Smooth muscle cell (in vitro differentiated cells): ENCODE data around the gene ZNHIT2. TPM values are rescaled to one million over a fixed set of nuclear protein-coding genes. Genes with fewer than 3 reads are reported as not detected.

Source experiments
- DNase-seq: peaks from one replicate; lab custom pipeline; 2025; ENCODE audit not compliant: unreplicated experiment; lab: John Stamatoyannopoulos, UW
- H2AFZ ChIP-seq: fragments of 200-600 bp; sonication (generic); 2 replicates; pipeline ENCODE4 v1.6.0; 2016; ENCODE audit warnings: antibody characterized with exemption, low read depth, mild to moderate bottlenecking
- H3F3A ChIP-seq: fragments of 200-600 bp; sonication (generic); 2 replicates; pipeline ENCODE4 v1.6.0; 2017; ENCODE audit warnings: antibody characterized with exemption, low read depth
- H3K27ac ChIP-seq: fragments of 200-600 bp; sonication (generic); 2 replicates; pipeline ENCODE4 v1.5.1; 2016; ENCODE audit warnings: low read depth, mild to moderate bottlenecking
- H3K27me3 ChIP-seq: fragments of 200-600 bp; sonication (generic); 2 replicates; pipeline ENCODE4 v1.6.1; 2016; ENCODE audit warnings: low read depth, mild to moderate bottlenecking
- H3K36me3 ChIP-seq: fragments of 200-600 bp; sonication (generic); 2 replicates; pipeline ENCODE4 v1.5.1; 2016; ENCODE audit warnings: low read depth
- H3K4me1 ChIP-seq: fragments of 200-600 bp; sonication (generic); 2 replicates; pipeline ENCODE4 v1.5.1; 2016; ENCODE audit warnings: low read depth
- H3K4me2 ChIP-seq: fragments of 200-600 bp; sonication (generic); 2 replicates; pipeline ENCODE4 v1.6.0; 2016; ENCODE audit warnings: mild to moderate bottlenecking
- H3K4me3 ChIP-seq: fragments of 200-600 bp; sonication (generic); 2 replicates; pipeline ENCODE4 v1.5.1; 2016; ENCODE audit warnings: mild to moderate bottlenecking
- H3K79me2 ChIP-seq: fragments of 200-600 bp; sonication (generic); 2 replicates; pipeline ENCODE4 v1.6.0; 2016; ENCODE audit warnings: low read depth, mild to moderate bottlenecking
- H3K9ac ChIP-seq: fragments of 200-600 bp; sonication (generic); 2 replicates; pipeline ENCODE4 v1.6.0; 2016; ENCODE audit warnings: low read depth
- H3K9me3 ChIP-seq: fragments of 200-600 bp; sonication (generic); replicated peaks from 2 replicates; pipeline ENCODE4 v1.5.1; 2016; ENCODE audit warnings: low read depth
- H4K20me1 ChIP-seq: fragments of 200-600 bp; sonication (generic); 2 replicates; pipeline ENCODE4 v1.6.0; 2016; ENCODE audit warnings: low read depth
- WGBS: methylation state at CpG from one replicate; pipeline ENCODE4 v1.1.7; 2016; ENCODE audit warnings: low lambda C conversion rate; 5-methylcytosine and 5-hydroxymethylcytosine counted together
- polyA plus RNA-seq: library from polyadenylated mRNA; unstranded; fragments of >200 nt; fragmentation: Nextera tagmentation; extraction: Ambion mirVana; gene quantifications from 2 replicates; pipeline ENCODE4 v1.2.1, GENCODE V29; 2016
- total RNA-seq: library from RNA; depleted of rRNA; stranded (reverse); fragments of >200 nt; gene quantifications from 2 replicates; pipeline ENCODE4 v1.2.3, GENCODE V29; 2014
- TF ChIP-seq, protein P1 (sequence below): fragments of 200-600 bp; sonication (generic); IDR thresholded peaks from 2 replicates; pipeline ENCODE4 v1.5.1; 2017; ENCODE audit warnings: borderline replicate concordance, mild to moderate bottlenecking, antibody characterized with exemption; ENCODE audit not compliant: insufficient read depth, poor library complexity, severe bottlenecking

ZNHIT2 gene
- total and polyA plus RNA-seq, 2 experiments from 2014 or later = 9.1 to 14.5 TPM

DNA sequence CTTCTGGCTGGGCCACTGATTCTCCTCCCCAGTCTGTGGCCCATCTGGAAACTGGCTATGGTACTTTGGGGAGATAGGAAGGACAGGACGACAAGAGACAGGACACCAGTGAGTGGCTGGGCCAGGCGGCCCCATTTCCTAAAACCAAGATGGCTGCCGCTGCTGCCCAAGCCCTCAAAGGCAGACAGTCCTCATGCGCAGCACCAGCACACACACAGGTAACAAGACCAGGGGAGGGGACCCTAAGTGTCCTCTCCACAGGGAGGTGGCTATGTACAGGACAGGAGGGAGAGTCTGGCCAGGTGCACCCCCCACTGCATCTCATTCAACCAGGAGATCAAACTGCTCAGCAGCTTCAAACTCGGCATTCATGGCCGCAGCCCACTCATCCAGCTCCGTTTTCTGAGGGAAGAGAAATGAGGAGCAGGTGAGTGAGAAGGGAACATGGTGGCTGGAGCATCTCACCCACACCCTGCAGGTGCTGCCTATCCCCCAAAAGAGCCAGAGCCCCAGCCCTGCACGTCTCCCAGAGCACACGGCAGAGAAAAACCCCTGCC is 38.6 kb downstream of the ZNHIT2 start:
- peaks cover 19% of the 10 kb centered on the region for H3K79me2 ChIP-seq

DNA sequence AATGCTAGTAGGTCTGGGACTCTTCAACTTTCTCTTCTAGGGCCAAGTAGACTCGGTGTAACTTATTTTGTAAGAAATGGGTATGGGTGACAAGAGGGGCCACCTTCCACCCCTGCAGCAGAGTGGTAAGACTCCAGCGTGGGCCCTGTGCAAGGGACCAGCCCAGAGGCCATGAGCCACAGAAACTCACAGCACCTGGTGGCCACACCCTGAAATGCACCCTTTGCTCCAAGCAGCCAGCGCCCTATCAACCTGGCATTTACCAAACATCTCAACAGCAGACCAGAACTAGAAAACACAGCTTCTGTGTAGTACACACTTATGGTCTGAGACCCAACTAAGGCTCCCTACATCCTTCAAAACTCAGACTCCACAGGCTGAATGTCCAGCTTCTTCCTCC is 39.4 kb downstream of the ZNHIT2 start:
- Histone ChIP-seq H3K4me3 (no peak overlapping the region), H4K20me1 (no peaks in the 10 kb centered on the region), H2AFZ (no peak overlapping the region), H3F3A (no peaks in the 10 kb centered on the region), H3K9me3 (no peaks in the 10 kb centered on the region), H3K4me2 (no peak overlapping the region), H3K27ac (no peak overlapping the region), H3K36me3 (no peaks in the 10 kb centered on the region), H3K79me2 (peaks cover 15% of the 10 kb centered on the region), H3K27me3 (no peaks in the 10 kb centered on the region), H3K4me1 (peaks cover 7% of the 10 kb centered on the region), H3K9ac (no peak overlapping the region)
- 60% methylated on average over 3 of the region's 3 CpGs for WGBS
- no peak for DNase-seq
- TF ChIP-seq, protein P1, sequence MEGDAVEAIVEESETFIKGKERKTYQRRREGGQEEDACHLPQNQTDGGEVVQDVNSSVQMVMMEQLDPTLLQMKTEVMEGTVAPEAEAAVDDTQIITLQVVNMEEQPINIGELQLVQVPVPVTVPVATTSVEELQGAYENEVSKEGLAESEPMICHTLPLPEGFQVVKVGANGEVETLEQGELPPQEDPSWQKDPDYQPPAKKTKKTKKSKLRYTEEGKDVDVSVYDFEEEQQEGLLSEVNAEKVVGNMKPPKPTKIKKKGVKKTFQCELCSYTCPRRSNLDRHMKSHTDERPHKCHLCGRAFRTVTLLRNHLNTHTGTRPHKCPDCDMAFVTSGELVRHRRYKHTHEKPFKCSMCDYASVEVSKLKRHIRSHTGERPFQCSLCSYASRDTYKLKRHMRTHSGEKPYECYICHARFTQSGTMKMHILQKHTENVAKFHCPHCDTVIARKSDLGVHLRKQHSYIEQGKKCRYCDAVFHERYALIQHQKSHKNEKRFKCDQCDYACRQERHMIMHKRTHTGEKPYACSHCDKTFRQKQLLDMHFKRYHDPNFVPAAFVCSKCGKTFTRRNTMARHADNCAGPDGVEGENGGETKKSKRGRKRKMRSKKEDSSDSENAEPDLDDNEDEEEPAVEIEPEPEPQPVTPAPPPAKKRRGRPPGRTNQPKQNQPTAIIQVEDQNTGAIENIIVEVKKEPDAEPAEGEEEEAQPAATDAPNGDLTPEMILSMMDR = peak; percentile 42

More for the DNA sequence above, 38.6 kb downstream of the ZNHIT2 start:
- no peaks in the 10 kb centered on the region for H3K36me3 ChIP-seq
- no peaks in the 10 kb centered on the region for H3F3A ChIP-seq
- peaks cover 8% of the 10 kb centered on the region for H3K4me1 ChIP-seq
- 95% methylated on average over 9 of the region's 9 CpGs for whole genome bisulfite sequencing
- H3K4me2 ChIP-seq = no peak overlapping the region
- DNase-seq = no peak
- H4K20me1 ChIP-seq = no peaks in the 10 kb centered on the region
- H3K4me3 ChIP-seq = no peak overlapping the region
- TF ChIP-seq, protein P1 = no peak
- H3K9ac ChIP-seq = no peak overlapping the region
- H3K27ac ChIP-seq = no peak overlapping the region
- H3K9me3 ChIP-seq = no peaks in the 10 kb centered on the region
- no peaks in the 10 kb centered on the region for H3K27me3 ChIP-seq
- H2AFZ ChIP-seq = no peak overlapping the region

DNA sequence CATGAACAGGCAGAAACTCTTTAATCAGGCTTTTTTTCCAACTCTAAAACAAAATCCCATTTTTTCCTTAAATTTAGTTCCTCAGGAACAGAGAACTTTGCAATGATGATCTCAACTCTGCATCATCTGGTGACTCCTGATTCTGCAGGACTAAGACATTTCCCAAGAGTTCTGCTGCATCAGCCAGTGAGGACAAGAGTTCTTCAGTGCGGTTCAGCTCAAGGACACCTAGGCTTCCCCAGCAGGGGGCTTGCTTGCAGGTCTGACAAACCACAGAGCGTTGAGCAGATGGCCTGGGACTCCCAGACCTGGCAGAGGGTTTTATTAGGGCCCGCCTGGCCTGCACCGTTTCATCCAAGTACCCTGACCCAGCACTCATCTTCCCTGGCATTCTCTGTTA is 40.0 kb downstream of the ZNHIT2 start:
- Histone ChIP-seq H3K27ac (no peak overlapping the region), H3K9ac (no peak overlapping the region), H3K36me3 (no peaks in the 10 kb centered on the region), H3K4me3 (no peak overlapping the region), H3K27me3 (no peaks in the 10 kb centered on the region), H3K4me2 (no peak overlapping the region), H3K79me2 (peaks cover 8% of the 10 kb centered on the region), H3F3A (no peaks in the 10 kb centered on the region), H3K4me1 (peaks cover under 1% of the 10 kb centered on the region), H2AFZ (no peak overlapping the region), H3K9me3 (no peaks in the 10 kb centered on the region), H4K20me1 (no peaks in the 10 kb centered on the region)
- WGBS = 79% methylated on average over 4 of the region's 4 CpGs
- TF ChIP-seq, protein P1 = no peak
- no peak for DNase-seq

DNA sequence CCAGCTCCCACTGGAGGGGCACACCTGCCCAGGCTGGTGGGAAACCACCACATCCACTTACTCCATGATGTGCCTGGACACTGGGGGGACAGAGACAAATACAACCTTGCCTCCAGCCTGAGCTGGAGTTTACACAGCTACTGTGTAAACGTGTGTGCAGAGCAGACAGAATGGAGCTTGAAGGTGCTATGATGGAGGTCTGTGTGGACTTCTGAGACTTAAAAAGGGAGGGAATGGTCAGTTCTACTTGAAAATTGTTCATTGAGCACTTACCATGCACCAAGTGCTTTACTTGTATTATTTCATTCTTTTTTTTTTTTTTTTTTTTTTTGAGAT is 44.9 kb downstream of the ZNHIT2 start:
- no peak for DNase-seq
- TF ChIP-seq, protein P1 = no peak

More for the DNA sequence above, 44.9 kb downstream of the ZNHIT2 start:
- no peaks in the 10 kb centered on the region for H3K27me3 ChIP-seq
- 74% methylated on average over 1 of the region's 1 CpG for WGBS
- no peak overlapping the region for H3K4me3 ChIP-seq
- H3K27ac ChIP-seq = no peak overlapping the region
- H3K4me1 ChIP-seq = no peaks in the 10 kb centered on the region
- H3F3A ChIP-seq = no peaks in the 10 kb centered on the region
- no peak overlapping the region for H3K4me2 ChIP-seq
- no peaks in the 10 kb centered on the region for H3K36me3 ChIP-seq
- H3K79me2 ChIP-seq = no peaks in the 10 kb centered on the region
- no peak overlapping the region for H3K9ac ChIP-seq
- no peak overlapping the region for H2AFZ ChIP-seq
- no peaks in the 10 kb centered on the region for H3K9me3 ChIP-seq
- no peaks in the 10 kb centered on the region for H4K20me1 ChIP-seq
